KMS-11 (cell line): ENCODE data around the gene BCL2L15.

ENCODE experiments used
- H2AFZ ChIP-seq: fragments of 200-600 bp; sonication (generic); 2 replicates; pipeline ENCODE4 v1.6.1; 2016; ENCODE audit warnings: antibody characterized with exemption, mixed run types, low read depth
- H3K27ac ChIP-seq: fragments of 200-600 bp; sonication (generic); 2 replicates; pipeline ENCODE4 v1.6.1; 2016; ENCODE audit warnings: mild to moderate bottlenecking, mixed run types
- H3K27me3 ChIP-seq: fragments of 200-600 bp; sonication (generic); 2 replicates; pipeline ENCODE4 v1.6.1; 2017; ENCODE audit warnings: mild to moderate bottlenecking, low read depth, mixed run types, moderate library complexity; ENCODE audit not compliant: insufficient read depth
- H3K36me3 ChIP-seq: fragments of 200-600 bp; sonication (generic); 2 replicates; pipeline ENCODE4 v1.6.1; 2017; ENCODE audit warnings: mild to moderate bottlenecking, mixed run types; ENCODE audit not compliant: insufficient read depth
- H3K4me1 ChIP-seq: fragments of 200-600 bp; sonication (generic); 2 replicates; pipeline ENCODE4 v1.6.1; 2016; ENCODE audit warnings: mild to moderate bottlenecking, low read depth, mixed run types; ENCODE audit not compliant: poor library complexity, severe bottlenecking
- H3K4me2 ChIP-seq: fragments of 200-600 bp; sonication (generic); 2 replicates; pipeline ENCODE4 v1.7.0; 2016; ENCODE audit warnings: mild to moderate bottlenecking, mixed run types
- H3K4me3 ChIP-seq: fragments of 200-600 bp; sonication (generic); IDR thresholded peaks from 2 replicates; pipeline ENCODE4 v1.6.1; 2017; ENCODE audit warnings: low read depth, low read length, mixed read lengths; ENCODE audit not compliant: insufficient read depth
- H3K79me2 ChIP-seq: fragments of 200-600 bp; sonication (generic); 2 replicates; pipeline ENCODE4 v1.6.1; 2016; ENCODE audit warnings: low read depth, mixed run types; ENCODE audit not compliant: insufficient read depth
- H3K9ac ChIP-seq: fragments of 200-600 bp; sonication (generic); 2 replicates; pipeline ENCODE4 v1.6.1; 2016; ENCODE audit warnings: mild to moderate bottlenecking, mixed run types
- H4K20me1 ChIP-seq: fragments of 200-600 bp; sonication (generic); 2 replicates; pipeline ENCODE4 v1.6.1; 2016; ENCODE audit warnings: mild to moderate bottlenecking, mixed run types; ENCODE audit not compliant: insufficient read depth
- CTCF ChIP-seq: fragments of 200-600 bp; sonication (generic); conservative IDR thresholded peaks from 2 replicates; pipeline ENCODE4 v1.6.1; 2017; ENCODE audit warnings: low read depth, mild to moderate bottlenecking, antibody characterized with exemption, low read length, moderate library complexity, mixed read lengths

Gene BCL2L15

GRCh38 chr1:113868387-113869083 is 18.8 kb downstream of the BCL2L15 start:
- no peak overlapping the region for H3K4me2 ChIP-seq
- H3K27ac ChIP-seq: no peak overlapping the region

GRCh38 chr1:113861641-113862040 is 25.7 kb downstream of the BCL2L15 start:
- Histone ChIP-seq H2AFZ (no peak overlapping the region), H3K4me1 (peaks cover 32% of the 10 kb centered on the region), H3K27me3 (no peaks in the 10 kb centered on the region), H3K4me2 (no peak overlapping the region), H3K4me3 (no peak overlapping the region), H3K9ac (no peak overlapping the region), H3K36me3 (no peaks in the 10 kb centered on the region), H3K27ac (no peak overlapping the region), H4K20me1 (no peaks in the 10 kb centered on the region), H3K79me2 (no peaks in the 10 kb centered on the region)
- TF ChIP-seq CTCF: no peak

More at GRCh38 chr1:113868387-113869083, 18.8 kb downstream of the BCL2L15 start:
- Histone ChIP-seq H3K4me1 (peaks cover 48% of the 10 kb centered on the region), H4K20me1 (no peaks in the 10 kb centered on the region), H3K27me3 (no peaks in the 10 kb centered on the region), H3K36me3 (no peaks in the 10 kb centered on the region), H3K9ac (no peak overlapping the region), H3K79me2 (peaks cover 21% of the 10 kb centered on the region), H3K4me3 (no peak overlapping the region), H2AFZ (no peak overlapping the region)
- TF ChIP-seq CTCF: no peak

GRCh38 chr1:113860891-113861290 is 26.5 kb downstream of the BCL2L15 start:
- no peak overlapping the region for H2AFZ ChIP-seq

GRCh38 chr1:113859478-113860175 is 27.8 kb downstream of the BCL2L15 start:
- Histone ChIP-seq H2AFZ (no peak overlapping the region), H3K36me3 (no peaks in the 10 kb centered on the region), H3K4me3 (no peak overlapping the region), H3K4me1 (peaks cover 32% of the 10 kb centered on the region), H4K20me1 (no peaks in the 10 kb centered on the region), H3K27me3 (no peaks in the 10 kb centered on the region), H3K4me2 (peak overlapping the region; percentile 51; the same call in 1 of the 2 replicates), H3K27ac (peak overlapping the region; percentile 38; the same call in 1 of the 2 replicates), H3K9ac (no peak overlapping the region), H3K79me2 (no peaks in the 10 kb centered on the region)
- TF ChIP-seq CTCF: no peak

More at GRCh38 chr1:113860891-113861290, 26.5 kb downstream of the BCL2L15 start:
- Histone ChIP-seq H3K9ac (no peak overlapping the region; the same call in 1 of the 2 replicates), H3K27ac (no peak overlapping the region), H3K27me3 (no peaks in the 10 kb centered on the region), H3K79me2 (no peaks in the 10 kb centered on the region), H3K4me2 (peak overlapping the region; percentile 51; the same call in 1 of the 2 replicates), H3K36me3 (no peaks in the 10 kb centered on the region), H3K4me3 (no peak overlapping the region), H3K4me1 (peaks cover 32% of the 10 kb centered on the region), H4K20me1 (no peaks in the 10 kb centered on the region)
- no peak for TF ChIP-seq CTCF
